ENCODE results near the gene DDX28.

DDX28 gene, protein sequence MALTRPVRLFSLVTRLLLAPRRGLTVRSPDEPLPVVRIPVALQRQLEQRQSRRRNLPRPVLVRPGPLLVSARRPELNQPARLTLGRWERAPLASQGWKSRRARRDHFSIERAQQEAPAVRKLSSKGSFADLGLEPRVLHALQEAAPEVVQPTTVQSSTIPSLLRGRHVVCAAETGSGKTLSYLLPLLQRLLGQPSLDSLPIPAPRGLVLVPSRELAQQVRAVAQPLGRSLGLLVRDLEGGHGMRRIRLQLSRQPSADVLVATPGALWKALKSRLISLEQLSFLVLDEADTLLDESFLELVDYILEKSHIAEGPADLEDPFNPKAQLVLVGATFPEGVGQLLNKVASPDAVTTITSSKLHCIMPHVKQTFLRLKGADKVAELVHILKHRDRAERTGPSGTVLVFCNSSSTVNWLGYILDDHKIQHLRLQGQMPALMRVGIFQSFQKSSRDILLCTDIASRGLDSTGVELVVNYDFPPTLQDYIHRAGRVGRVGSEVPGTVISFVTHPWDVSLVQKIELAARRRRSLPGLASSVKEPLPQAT

DNA sequence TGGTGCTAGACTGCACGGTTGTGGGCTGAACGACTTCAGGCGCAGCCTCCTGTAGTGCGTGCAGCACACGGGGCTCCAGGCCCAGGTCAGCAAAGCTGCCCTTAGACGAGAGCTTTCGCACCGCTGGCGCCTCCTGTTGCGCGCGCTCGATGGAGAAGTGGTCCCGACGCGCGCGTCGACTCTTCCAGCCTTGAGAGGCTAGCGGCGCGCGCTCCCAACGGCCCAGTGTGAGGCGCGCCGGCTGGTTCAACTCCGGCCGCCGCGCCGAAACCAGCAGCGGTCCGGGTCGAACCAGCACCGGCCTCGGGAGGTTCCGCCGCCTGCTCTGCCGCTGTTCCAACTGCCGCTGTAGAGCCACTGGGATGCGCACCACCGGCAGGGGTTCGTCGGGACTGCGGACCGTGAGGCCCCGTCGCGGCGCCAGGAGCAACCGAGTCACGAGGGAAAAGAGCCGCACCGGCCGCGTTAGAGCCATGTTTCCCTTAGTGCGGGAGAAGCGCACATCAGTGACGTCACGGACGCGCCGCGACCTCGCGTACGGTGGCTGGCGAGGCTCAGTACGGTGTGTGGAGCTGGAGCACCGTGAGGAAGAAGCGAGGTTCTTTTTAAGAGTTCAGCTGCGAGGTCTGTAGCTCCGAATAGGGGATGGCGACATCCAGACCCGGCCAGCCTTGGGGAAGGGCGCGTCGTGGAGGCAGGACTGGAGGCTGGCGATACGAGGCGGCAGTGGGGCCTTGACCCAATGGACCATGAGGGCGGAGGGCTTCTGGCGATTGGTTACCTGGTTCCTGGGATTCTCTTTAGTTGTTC, at the start of gene DDX28, which contains the start of gene DUS2:
TSS of gene DDX28 (minus strand) at position 505 of the 810 bp plus-strand sequence. CDS start at position 475, 30 bp downstream.
TSS of gene DUS2 (plus strand) at position 557 of the 810 bp plus-strand sequence. CDS start 14,740 bp downstream, outside the sequence.
- peak; percentile 97 for DNase-seq (ENCODE audit: extremely low read depth, insufficient read length)
- H3K4me3 ChIP-seq (replicated peaks; ENCODE audit: low read depth, low read length), result peak within 1 kb of the TSS; percentile 90
- H3K27me3 ChIP-seq (replicated peaks; ENCODE audit: control insufficient read depth, insufficient read depth, low read length), result no peaks in the 10 kb centered on the region
- H3K36me3 ChIP-seq (ENCODE audit: control insufficient read depth, insufficient read depth, low read length), result peaks cover 4% of the 10 kb centered on the region
- no peak for TF ChIP-seq CTCF (IDR thresholded peaks at IDR 0.05; ENCODE audit: insufficient read depth, low read length, poor library complexity, severe bottlenecking)

GRCh38 chr16:68072038-68072695, 49.1 kb upstream of the DDX28 start:
- Histone ChIP-seq H3K36me3 (ENCODE audit: control insufficient read depth, insufficient read depth, low read length) (peaks cover 53% of the 10 kb centered on the region), H3K27me3 (replicated peaks; ENCODE audit: control insufficient read depth, insufficient read depth, low read length) (no peaks in the 10 kb centered on the region), H3K4me3 (replicated peaks; ENCODE audit: low read depth, low read length) (no peak overlapping the region)
- no peak for TF ChIP-seq CTCF (IDR thresholded peaks at IDR 0.05; ENCODE audit: insufficient read depth, low read length, poor library complexity, severe bottlenecking)
- no peak for DNase-seq (ENCODE audit: extremely low read depth, insufficient read length)

- peaks cover 52% of the 10 kb centered on the region for H3K36me3 ChIP-seq (ENCODE audit: control insufficient read depth, insufficient read depth, low read length)
- no peak overlapping the region for H3K4me3 ChIP-seq (replicated peaks; ENCODE audit: low read depth, low read length)
- TF ChIP-seq CTCF (IDR thresholded peaks at IDR 0.05; ENCODE audit: insufficient read depth, low read length, poor library complexity, severe bottlenecking), result no peak
Observed at GRCh38 chr16:68071518-68071901, 48.5 kb upstream of the DDX28 start.

DNA sequence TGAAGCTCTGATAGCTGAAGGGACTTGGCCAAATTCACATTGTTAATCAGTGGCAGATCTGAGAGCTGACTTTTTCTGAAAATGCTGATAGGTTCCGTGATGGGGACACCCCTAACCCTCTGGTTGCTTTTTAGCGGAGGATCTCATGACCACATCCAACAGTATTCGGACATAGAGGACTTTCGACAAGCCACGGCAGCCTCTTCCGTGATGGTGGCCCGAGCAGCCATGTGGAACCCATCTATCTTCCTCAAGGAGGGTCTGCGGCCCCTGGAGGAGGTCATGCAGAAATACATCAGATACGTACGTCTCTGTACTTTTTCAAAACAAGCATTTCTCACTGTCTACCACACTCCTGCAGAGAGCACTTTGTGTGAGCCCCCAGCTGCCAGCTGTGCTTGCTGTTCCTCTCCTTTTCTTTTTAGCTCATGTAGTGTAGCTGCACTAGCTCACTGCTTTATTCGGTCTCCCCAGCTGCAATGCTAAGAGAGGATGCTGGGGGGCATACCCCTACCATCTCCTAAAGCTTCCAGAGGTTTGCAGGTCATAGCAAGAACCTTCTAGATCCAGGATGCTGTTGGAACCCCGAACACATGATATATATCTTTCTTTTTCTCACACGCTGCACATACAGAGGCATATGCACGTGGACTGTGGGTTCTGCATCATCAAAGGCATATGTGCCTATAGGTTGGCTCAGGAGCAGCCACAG, 47.9 kb upstream of the DDX28 start:
- no peak for DNase-seq (ENCODE audit: extremely low read depth, insufficient read length)
- peak; percentile 16 for TF ChIP-seq CTCF (IDR thresholded peaks at IDR 0.05; ENCODE audit: insufficient read depth, low read length, poor library complexity, severe bottlenecking)
- Histone ChIP-seq H3K4me3 (replicated peaks; ENCODE audit: low read depth, low read length) (no peak overlapping the region), H3K27me3 (replicated peaks; ENCODE audit: control insufficient read depth, insufficient read depth, low read length) (no peaks in the 10 kb centered on the region), H3K36me3 (ENCODE audit: control insufficient read depth, insufficient read depth, low read length) (peaks cover 51% of the 10 kb centered on the region)

More at GRCh38 chr16:68071518-68071901, 48.5 kb upstream of the DDX28 start:
- no peak for DNase-seq (ENCODE audit: extremely low read depth, insufficient read length)
- no peaks in the 10 kb centered on the region for H3K27me3 ChIP-seq (replicated peaks; ENCODE audit: control insufficient read depth, insufficient read depth, low read length)

DNA sequence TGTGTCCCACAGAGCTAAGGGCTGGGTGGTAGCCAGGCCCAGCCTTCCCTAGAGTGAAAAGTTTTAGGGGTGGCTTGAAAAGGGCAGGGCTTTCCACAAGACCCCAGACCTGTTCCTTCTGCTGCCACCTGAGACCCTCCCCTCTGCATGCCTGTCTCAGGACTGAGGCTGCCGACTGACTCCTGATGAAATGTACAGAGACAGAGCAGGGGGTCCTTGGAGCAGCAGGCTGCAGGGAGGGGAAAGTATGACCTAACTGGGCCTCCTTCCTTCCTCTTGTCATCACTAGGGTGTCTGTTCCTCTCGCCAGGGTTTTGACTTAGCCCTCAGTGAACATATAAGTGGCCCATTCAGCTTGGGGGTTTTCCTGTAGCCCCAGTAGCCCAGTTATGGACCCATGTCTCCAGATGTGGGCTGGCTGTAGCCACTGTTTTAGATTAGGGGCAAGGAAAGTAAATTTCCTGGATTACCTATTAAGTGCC, 47.3 kb upstream of the DDX28 start:
- DNase-seq (ENCODE audit: extremely low read depth, insufficient read length), result no peak
- H3K27me3 ChIP-seq (replicated peaks; ENCODE audit: control insufficient read depth, insufficient read depth, low read length), result no peaks in the 10 kb centered on the region
- H3K4me3 ChIP-seq (replicated peaks; ENCODE audit: low read depth, low read length), result no peak overlapping the region
- no peak for TF ChIP-seq CTCF (IDR thresholded peaks at IDR 0.05; ENCODE audit: insufficient read depth, low read length, poor library complexity, severe bottlenecking)
- peaks cover 45% of the 10 kb centered on the region for H3K36me3 ChIP-seq (ENCODE audit: control insufficient read depth, insufficient read depth, low read length)
